ENCODE data around the gene ACTL10.
A peak's percentile ranks its signal among the peaks of the same experiment; 100 is the strongest.

Gene ACTL10

GRCh38 chr20:33649201-33649681 lies 17.5 kb upstream of the ACTL10 start:
- DNase-seq = peak; percentile 12 to 30

- no peak for DNase-seq
Measured at GRCh38 chr20:33650111-33650752, 16.5 kb upstream of the ACTL10 start.

DNA sequence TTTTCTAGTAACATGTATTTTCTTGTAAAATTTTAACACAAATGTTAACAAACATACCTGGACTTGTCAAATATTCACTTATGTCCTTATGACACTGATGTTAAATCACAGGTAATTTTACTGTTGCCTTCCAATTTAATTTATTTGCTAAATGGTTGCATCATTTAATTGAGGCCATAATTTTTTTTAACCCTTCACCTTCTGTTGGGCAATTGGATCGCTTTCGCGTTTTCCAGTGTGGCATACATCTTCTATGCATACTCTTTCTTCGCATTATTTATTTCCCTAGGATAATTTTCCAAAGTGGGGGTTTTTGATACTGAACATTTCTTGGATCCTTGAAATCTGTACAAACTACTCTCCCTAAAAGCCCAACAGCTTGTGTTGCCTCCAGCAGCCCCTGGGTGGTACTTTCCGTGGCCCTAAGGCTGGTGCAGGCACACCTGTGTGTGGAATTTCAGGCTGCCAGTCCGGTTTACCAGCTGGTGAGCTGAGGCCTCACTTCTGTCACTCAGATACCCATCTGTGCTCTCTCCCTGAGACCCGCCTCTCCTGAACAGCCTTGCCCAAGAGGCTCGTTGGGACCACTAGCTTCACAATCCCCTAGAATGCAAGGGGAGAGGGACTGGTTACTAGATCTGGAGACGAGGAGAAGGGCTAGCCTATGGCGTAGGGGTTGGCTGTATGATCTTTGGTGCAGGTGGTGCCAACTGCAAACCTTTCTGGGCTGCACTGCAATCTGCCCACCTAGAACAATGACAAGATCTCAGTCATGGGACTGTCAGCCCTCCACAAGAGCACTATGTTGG lies 15.8 kb upstream of the ACTL10 start:
- no peak for DNase-seq

GRCh38 chr20:33651562-33652048 lies 15.1 kb upstream of the ACTL10 start:
- no peak for DNase-seq

DNA sequence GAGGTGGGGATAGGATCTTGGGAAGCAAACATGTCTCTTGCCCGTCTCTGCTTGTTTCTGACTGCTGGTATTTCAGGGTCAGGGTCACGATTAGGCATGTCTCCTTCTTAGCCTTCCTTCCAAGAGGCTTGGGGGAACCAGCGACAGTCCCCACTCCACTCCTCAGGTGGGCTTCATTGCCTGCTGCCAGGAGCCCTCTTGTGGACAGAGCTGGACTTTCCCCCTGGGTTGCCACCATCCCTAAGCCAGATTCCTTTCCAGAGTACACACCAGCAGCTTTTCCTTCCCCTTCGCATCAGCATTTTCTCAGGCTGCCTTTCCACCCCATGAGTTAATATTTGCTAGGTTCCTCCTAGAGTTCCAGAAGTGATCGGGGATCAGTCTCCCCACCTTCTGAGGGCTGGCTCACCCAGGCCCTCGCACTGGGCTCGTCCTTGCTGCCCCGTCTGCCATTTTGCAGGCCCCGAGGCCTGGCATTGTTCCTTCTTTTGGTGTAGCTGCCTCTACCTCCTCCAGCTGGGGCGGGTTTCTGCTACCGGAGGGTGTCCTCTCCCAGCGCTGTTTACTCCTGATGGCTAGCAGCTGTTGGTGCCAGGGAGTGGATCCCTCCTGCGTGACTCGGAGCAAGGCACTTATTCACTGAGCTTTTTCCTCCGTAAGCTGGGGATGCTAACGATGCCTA lies 13.4 kb upstream of the ACTL10 start:
- peak; percentile 53 to 70 for DNase-seq

DNA sequence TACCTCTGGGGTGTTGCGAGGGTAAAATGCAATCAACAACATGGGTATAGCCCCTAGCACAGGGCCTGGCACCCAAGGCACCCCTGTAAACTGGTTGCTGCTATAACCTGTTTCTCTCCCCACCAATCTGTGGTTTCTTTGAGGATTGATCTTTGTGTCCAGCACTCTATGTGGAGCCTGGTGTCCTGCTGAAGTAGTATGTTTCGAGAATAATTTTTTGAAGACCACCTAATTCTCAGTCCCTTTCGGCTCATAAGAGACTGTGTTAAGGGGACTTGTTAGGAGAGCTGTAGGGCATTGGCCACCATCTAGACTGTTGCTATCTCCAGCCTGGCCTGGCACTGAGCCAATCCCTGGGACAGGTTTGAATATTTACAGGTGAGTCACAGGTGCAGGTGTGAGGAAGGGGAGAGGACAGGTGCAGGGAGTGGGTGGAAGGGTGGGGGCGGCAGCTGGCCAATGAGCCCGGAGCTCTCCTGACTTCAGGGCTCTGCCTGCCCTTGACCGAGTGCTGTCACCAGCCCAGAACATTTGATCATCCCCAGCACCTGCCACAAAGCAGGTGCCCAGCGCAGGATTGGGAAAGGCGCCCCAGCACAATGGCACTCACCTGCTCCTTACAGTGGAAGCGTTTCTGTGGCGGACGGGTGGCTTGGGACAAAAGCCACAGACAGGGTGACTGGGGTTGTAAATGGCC lies 12.7 kb upstream of the ACTL10 start:
- DNase-seq = no peak

GRCh38 chr20:33654680-33655161 lies 12.0 kb upstream of the ACTL10 start:
- DNase-seq = no peak

DNA sequence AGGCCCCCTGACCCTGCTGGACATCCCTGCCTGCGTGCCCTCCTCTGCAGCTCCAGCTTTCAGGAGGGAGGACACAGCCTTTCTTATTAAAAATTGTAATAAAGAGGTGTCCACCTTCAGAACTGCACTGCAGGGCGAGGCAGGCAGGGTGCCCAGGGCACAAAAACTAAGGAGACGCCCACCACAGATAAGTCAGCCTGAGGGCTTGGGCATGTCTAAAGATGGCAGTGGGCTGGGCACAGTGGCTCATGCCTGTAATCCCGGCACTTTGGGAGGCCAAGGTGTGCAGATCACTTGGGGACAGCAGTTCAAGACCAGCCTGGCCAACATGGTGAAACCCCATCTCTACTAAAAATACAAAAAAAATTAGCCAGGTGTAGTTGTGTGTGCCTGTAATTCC lies 11.6 kb upstream of the ACTL10 start:
- no peak for DNase-seq

- no peak for DNase-seq
Measured at GRCh38 chr20:33656010-33656782, 10.5 kb upstream of the ACTL10 start.

GRCh38 chr20:33656783-33657703 lies 9.7 kb upstream of the ACTL10 start:
- DNase-seq = no peak

GRCh38 chr20:33657704-33658095 lies 9.0 kb upstream of the ACTL10 start:
- no peak for DNase-seq

DNA sequence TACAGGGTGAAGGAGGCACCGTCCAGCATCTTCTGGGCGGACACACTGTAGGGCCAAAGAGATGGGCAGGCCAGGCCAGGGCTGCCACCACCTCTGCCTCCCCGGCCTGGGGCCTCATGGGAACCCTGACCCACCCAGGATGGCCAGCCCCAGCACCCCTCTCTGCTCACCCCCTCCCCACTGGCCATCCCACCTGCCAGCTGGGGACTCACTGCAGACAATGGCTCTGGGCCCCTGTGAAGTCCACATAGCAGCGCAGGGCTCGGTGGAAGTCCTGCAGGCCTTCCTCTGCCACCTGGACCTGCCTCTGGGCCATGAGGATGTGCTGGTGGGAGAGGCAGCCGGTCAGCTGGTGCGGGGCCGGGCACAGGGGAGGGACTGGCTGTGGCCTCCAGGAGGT lies 8.2 kb upstream of the ACTL10 start:
- DNase-seq = no peak

DNA sequence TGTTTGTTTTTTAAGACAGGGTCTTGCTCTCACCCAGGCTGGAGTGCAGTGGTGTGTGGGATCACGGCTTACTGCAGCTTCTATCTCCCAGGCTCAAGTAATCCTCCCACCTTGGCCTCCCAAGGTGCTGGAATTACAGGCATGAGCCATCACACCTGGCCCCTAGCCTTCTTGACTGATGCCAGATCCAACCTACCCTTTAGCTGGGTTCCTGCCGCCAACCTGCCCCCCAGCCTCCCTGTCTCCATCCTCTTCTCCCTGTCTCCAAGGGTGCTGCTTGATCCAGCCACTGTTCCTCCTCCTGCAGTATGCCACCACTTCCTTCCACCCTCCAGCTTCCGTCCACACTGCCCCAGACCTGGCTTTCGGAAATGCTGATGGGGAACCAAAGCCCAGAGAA lies 7.8 kb upstream of the ACTL10 start:
- no peak for DNase-seq

DNA sequence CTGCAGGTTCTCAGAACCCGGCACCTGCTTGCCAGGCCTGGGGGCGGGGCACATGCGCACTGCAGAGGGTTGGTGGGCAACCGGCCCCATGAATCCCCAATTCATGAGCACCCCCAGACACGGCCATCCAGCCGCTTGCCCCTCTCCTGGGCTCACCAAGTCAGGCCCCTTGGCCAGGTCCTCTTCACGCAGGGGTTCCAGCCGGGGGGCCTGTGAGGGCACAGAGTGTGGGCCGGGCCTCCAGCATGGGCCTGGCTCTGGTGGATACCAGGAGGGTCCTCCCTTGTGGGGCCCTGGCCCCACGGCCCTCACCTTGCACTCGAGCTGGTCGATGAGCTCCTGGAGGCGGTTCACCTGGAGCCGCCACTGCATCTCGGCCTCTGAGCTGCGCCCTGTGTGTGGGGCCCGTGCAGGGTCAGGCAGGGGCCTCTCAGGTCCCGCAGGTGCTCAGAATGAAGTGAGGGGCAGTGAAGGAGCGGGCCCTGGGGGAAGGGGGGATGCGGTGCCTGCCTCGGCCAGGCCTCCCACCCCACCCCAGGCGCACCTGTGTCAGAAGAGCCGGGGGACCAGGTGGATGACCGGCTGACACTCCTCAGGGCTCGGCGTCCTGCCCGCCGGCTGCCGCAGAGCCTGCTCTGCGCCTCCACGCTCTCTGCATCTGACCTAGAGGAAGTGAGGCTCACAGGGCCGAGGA lies 7.3 kb upstream of the ACTL10 start:
- DNase-seq = no peak

GRCh38 chr20:33660035-33660684 lies 6.6 kb upstream of the ACTL10 start:
- DNase-seq = no peak

- DNase-seq = no peak
Measured at GRCh38 chr20:33660685-33661058, 6.1 kb upstream of the ACTL10 start.

DNA sequence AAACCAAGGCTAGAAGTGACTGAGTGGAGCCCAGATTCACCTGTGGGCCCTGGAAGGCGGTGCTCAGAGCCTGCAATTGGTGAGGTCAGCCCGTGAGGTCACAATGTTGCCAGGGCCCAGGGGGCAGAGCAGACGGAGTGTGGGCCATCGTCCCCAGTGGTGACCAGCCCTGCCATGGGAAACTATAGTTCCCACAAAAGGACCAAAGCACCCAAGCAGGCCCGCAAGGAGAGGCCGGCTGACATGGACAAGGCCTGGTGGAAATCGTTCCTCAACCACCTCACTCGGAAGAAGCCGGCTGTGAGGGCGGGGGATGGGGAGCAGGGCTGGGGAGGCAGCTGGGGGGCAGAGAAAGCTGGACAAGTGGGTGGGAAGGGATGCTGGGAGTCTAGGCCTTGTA lies 4.6 kb upstream of the ACTL10 start, which contains the start of gene C20orf144:
Gene C20orf144 (plus strand): TSS at position 156 of the 400 bp plus-strand sequence. CDS start 19 bp downstream, at position 175.
- no peak for DNase-seq

DNA sequence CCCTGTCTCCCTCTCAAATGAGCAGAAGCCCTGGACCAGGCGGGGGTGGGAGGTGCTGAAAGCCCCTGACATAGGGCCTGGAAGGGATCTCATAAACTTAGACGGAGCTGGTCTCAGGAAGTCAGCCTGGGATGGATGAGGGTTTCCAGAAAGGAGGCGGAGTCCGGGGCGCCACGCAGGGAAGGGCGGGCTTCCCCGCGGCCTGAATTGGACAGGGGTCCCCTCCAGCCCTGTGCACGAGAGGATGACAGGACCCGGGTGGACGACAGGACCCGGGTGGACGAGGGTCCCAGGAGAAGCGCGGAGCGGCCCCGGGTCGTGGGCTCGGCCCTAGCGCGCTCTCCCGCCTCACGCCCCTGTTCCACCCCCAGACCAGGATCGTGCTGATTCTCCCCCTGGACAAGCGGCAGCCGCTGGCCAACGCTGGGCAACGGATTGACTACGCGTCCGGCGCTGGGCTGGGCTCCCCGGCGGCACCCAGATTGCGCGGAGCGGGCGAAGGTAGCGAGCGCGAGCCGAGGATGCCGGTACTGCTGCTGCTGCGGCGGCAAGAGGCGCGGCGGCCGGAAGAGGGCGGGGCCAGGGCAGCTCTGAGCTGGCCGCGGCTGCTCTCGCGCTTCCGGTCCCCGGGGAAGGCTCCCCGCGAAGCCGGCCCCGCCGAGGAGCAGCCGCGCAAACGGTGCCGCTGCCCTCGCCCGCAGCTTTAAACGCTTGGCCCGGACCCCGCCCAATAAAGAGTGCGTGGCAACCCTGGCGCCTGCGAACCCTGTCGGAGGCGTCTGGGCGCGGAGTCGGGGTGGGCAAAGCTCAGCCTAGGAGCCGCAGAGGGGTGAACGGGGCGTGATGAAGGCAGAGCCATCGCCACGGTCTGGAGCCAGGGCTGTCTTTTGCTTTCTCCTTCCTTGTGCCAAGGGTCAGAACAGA lies 3.3 kb upstream of the ACTL10 start:
- peak; percentile 67 to 77 for DNase-seq
